CD8-positive, alpha-beta memory T cell (primary cell): ENCODE measurements around the gene GTF3C5. TPM values are rescaled to one million over a fixed set of nuclear protein-coding genes. Genes with fewer than 3 reads are reported as not detected.
"Not testable (repeated sequence)": the region's sequence is repeated elsewhere in the genome, so short reads cannot be mapped to it uniquely, and the experiment has no call there.

Experiments
- CTCF ChIA-PET: fragments of 350-600 bp; sonication (Branson Sonifier 250); formaldehyde crosslinking; loops from one replicate; lab custom pipeline; 2021; ENCODE audit warnings: antibody characterized with exemption; lab: Charles Lee
- POLR2A ChIA-PET: fragments of 350-600 bp; sonication (Branson Sonifier 250); formaldehyde crosslinking; loops from one replicate; lab custom pipeline; 2021; ENCODE audit warnings: antibody characterized with exemption; lab: Charles Lee
- DNase-seq, 5 donors: peaks; one replicate each; pipeline versions ENCODE4 v3.0.0 to v3.0.0-alpha.2; 2020 to 2022; ENCODE audit warnings: mixed read lengths in 1 of 5
- H3K27ac ChIP-seq: one replicate; pipeline ENCODE4 v1.7.0; 2013; ENCODE audit warnings: low read depth, mild to moderate bottlenecking, low read length, moderate library complexity
- H3K27me3 ChIP-seq: 2 replicates; pipeline ENCODE4 v1.7.0; 2013; ENCODE audit warnings: low read length, mild to moderate bottlenecking; ENCODE audit not compliant: insufficient read depth, poor library complexity, severe bottlenecking
- H3K36me3 ChIP-seq: 2 replicates; pipeline ENCODE4 v1.7.0; 2013; ENCODE audit warnings: mild to moderate bottlenecking, low read length, moderate library complexity; ENCODE audit not compliant: insufficient read depth
- H3K4me1 ChIP-seq: 2 replicates; pipeline ENCODE4 v1.7.0; 2013; ENCODE audit warnings: mild to moderate bottlenecking, low read length, moderate library complexity; ENCODE audit not compliant: insufficient read depth
- H3K4me3 ChIP-seq: 2 replicates; pipeline ENCODE4 v1.7.0; 2013; ENCODE audit warnings: mild to moderate bottlenecking, low read length
- H3K9me3 ChIP-seq: 2 replicates; pipeline ENCODE4 v1.7.0; 2013; ENCODE audit warnings: mild to moderate bottlenecking, low read length
- H3K27ac Mint-ChIP-seq, 8 donors: one replicate each; pipeline ENCODE4 v1.8.0; 2020 to 2021; ENCODE audit warnings: mixed read lengths in 8 of 8, mild to moderate bottlenecking in 6 of 8, inconsistent platforms in 3 of 8, moderate library complexity in 3 of 8
- H3K27me3 Mint-ChIP-seq, 2 donors: one replicate each; pipeline ENCODE4 v1.8.0; 2020 to 2021; ENCODE audit warnings: mixed read lengths in 2 of 2, mild to moderate bottlenecking in 1 of 2, moderate library complexity in 1 of 2
- H3K36me3 Mint-ChIP-seq, 3 donors: one replicate each; pipeline ENCODE4 v1.8.0; 2020 to 2021; ENCODE audit warnings: mixed read lengths in 3 of 3, inconsistent platforms in 1 of 3, mild to moderate bottlenecking in 1 of 3
- H3K4me1 Mint-ChIP-seq, 3 donors: one replicate each; pipeline ENCODE4 v1.8.0; 2020 to 2021; ENCODE audit warnings: mixed read lengths in 3 of 3, inconsistent platforms in 1 of 3, mild to moderate bottlenecking in 1 of 3
- H3K4me3 Mint-ChIP-seq, 7 donors: one replicate each; pipeline ENCODE4 v1.8.0; 2020 to 2021; ENCODE audit warnings: mixed read lengths in 7 of 7, mild to moderate bottlenecking in 6 of 7, moderate library complexity in 4 of 7, inconsistent platforms in 2 of 7
- H3K9me3 Mint-ChIP-seq, 5 donors: one replicate each; pipeline ENCODE4 v1.8.0; 2020 to 2022; ENCODE audit warnings: mixed read lengths in 5 of 5, mild to moderate bottlenecking in 3 of 5, moderate library complexity in 2 of 5, inconsistent platforms in 1 of 5
- polyA plus RNA-seq: library from polyadenylated mRNA; unstranded; fragments of 300-500 nt; fragmentation: Illumina TruSeq; gene quantifications from one replicate; pipeline ENCODE4 v1.2.3, GENCODE V29; 2021
- total RNA-seq, 2 experiments: library from RNA; stranded (reverse); gene quantifications; one replicate each; pipeline ENCODE4 v1.2.3, GENCODE V29; 2021

Gene GTF3C5
- total and polyA plus RNA-seq, 3 experiments from 2014 or later: 38.5 to 91.8 (median 87.8) TPM

- Histone ChIP-seq H3K4me1 (peaks cover 38% of the 10 kb centered on the region), H3K27me3 (no peaks in the 10 kb centered on the region), H3K27ac (no peak overlapping the region), H3K9me3 (no peaks in the 10 kb centered on the region), H3K4me3 (no peak overlapping the region), H3K36me3 (peaks cover 5% of the 10 kb centered on the region)
- Mint-ChIP-seq H3K4me1 (peaks cover 20 to 28% (median 23%) of the 10 kb centered on the region in 3 donors), H3K27me3 (no peaks in the 10 kb centered on the region), H3K9me3 (no peaks in the 10 kb centered on the region), H3K36me3 (peaks cover 4 to 53% (median 12%) of the 10 kb centered on the region in 3 donors), H3K4me3 (no peak overlapping the region), H3K27ac (peak overlapping the region in 1 of 8 donors; percentile 45)
- ChIA-PET CTCF (no interaction called here), POLR2A (no interaction called here)
- no peak for DNase-seq
Observed at GRCh38 chr9:133058071-133058470, 27.3 kb downstream of the GTF3C5 start.

- H3K27me3 ChIP-seq: no peaks in the 10 kb centered on the region
- H3K27me3 Mint-ChIP-seq: no peaks in the 10 kb centered on the region
- H3K27ac ChIP-seq: no peak overlapping the region
- ChIA-PET CTCF (no interaction called here), POLR2A (no interaction called here)
- H3K36me3 Mint-ChIP-seq: peaks cover 4 to 48% (median 8%) of the 10 kb centered on the region in 3 donors
- DNase-seq: no peak
- H3K4me1 ChIP-seq: peaks cover 38% of the 10 kb centered on the region
- H3K36me3 ChIP-seq: peaks cover 5% of the 10 kb centered on the region
- no peaks in the 10 kb centered on the region for H3K9me3 ChIP-seq
- peak overlapping the region in 1 of 7 donors; percentile 23 for H3K4me3 Mint-ChIP-seq
- no peaks in the 10 kb centered on the region for H3K9me3 Mint-ChIP-seq
- H3K4me3 ChIP-seq: no peak overlapping the region
- H3K27ac Mint-ChIP-seq: peak overlapping the region in 7 of 8 donors; percentile 37 to 81 (median 56)
- H3K4me1 Mint-ChIP-seq: peaks cover 20 to 28% (median 23%) of the 10 kb centered on the region in 3 donors
Observed at GRCh38 chr9:133058550-133059320, 27.9 kb downstream of the GTF3C5 start.

GRCh38 chr9:133059623-133060022 is 28.8 kb downstream of the GTF3C5 start:
- Histone ChIP-seq H3K27me3 (no peaks in the 10 kb centered on the region), H3K36me3 (peaks cover under 1% of the 10 kb centered on the region), H3K27ac (no peak overlapping the region), H3K9me3 (no peaks in the 10 kb centered on the region), H3K4me3 (no peak overlapping the region), H3K4me1 (peaks cover 38% of the 10 kb centered on the region)
- Mint-ChIP-seq H3K9me3 (no peaks in the 10 kb centered on the region), H3K27me3 (no peaks in the 10 kb centered on the region), H3K4me3 (no peak overlapping the region), H3K27ac (peak overlapping the region in 2 of 8 donors; percentile 11 to 81), H3K4me1 (peaks cover 20 to 28% (median 23%) of the 10 kb centered on the region in 3 donors), H3K36me3 (peaks cover 0 to 39% (median 4%) of the 10 kb centered on the region in 3 donors)
- POLR2A ChIA-PET: no interaction called here
- CTCF ChIA-PET: interaction anchor here (1.2 kb wide), 1 partner anchor 37 kb away, joined by 4 read pairs; no protein-coding TSS in a partner anchor
- no peak for DNase-seq

GRCh38 chr9:133060417-133060841 is 29.6 kb downstream of the GTF3C5 start:
- no peaks in the 10 kb centered on the region for H3K9me3 Mint-ChIP-seq
- Histone ChIP-seq H3K27ac (no peak overlapping the region), H3K27me3 (no peaks in the 10 kb centered on the region), H3K36me3 (no peaks in the 10 kb centered on the region), H3K4me1 (peaks cover 38% of the 10 kb centered on the region), H3K4me3 (no peak overlapping the region), H3K9me3 (no peaks in the 10 kb centered on the region)
- POLR2A ChIA-PET: no interaction called here
- H3K27me3 Mint-ChIP-seq: no peaks in the 10 kb centered on the region
- H3K4me3 Mint-ChIP-seq: no peak overlapping the region
- peak overlapping the region in 2 of 8 donors; percentile 9 to 48 for H3K27ac Mint-ChIP-seq
- CTCF ChIA-PET: interaction anchor here (1.2 kb wide), 1 partner anchor 38 kb away, joined by 4 read pairs; no protein-coding TSS in a partner anchor
- peaks cover 0 to 31% (median 2%) of the 10 kb centered on the region in 3 donors for H3K36me3 Mint-ChIP-seq
- H3K4me1 Mint-ChIP-seq: peaks cover 20 to 28% (median 23%) of the 10 kb centered on the region in 3 donors
- no peak for DNase-seq

- peaks cover 20 to 28% (median 23%) of the 10 kb centered on the region in 3 donors for H3K4me1 Mint-ChIP-seq
Observed at GRCh38 chr9:133061019-133061763, 30.4 kb downstream of the GTF3C5 start.

GRCh38 chr9:133061764-133062145 is 31.0 kb downstream of the GTF3C5 start, which contains the start of gene CEL:
CEL (plus strand) TSS chr9:133061981; CDS start chr9:133062003, 22 bp downstream.
- POLR2A ChIA-PET, DNase-seq, H3K27ac ChIP-seq, H3K9me3 ChIP-seq, H3K36me3 ChIP-seq, H3K4me3 ChIP-seq, H3K9me3 Mint-ChIP-seq, H3K4me3 Mint-ChIP-seq, H3K27me3 Mint-ChIP-seq, H3K27me3 ChIP-seq, CTCF ChIA-PET: not testable (repeated sequence)
- H3K36me3 Mint-ChIP-seq: peaks cover 0 to 19% (median 1%) of the 10 kb centered on the region in 3 donors
- H3K27ac Mint-ChIP-seq: peak within 1 kb of the TSS in 1 of 8 donors; percentile 77
- H3K4me1 Mint-ChIP-seq: peaks cover 20 to 28% (median 23%) of the 10 kb centered on the region in 3 donors
- H3K4me1 ChIP-seq: peaks cover 35% of the 10 kb centered on the region

More at GRCh38 chr9:133061019-133061763, 30.4 kb downstream of the GTF3C5 start:
- peak overlapping the region in 1 of 8 donors; percentile 77 for H3K27ac Mint-ChIP-seq
- CTCF ChIA-PET, H3K4me3 ChIP-seq, H3K9me3 ChIP-seq, H3K36me3 ChIP-seq, H3K27ac ChIP-seq, H3K9me3 Mint-ChIP-seq, H3K27me3 ChIP-seq, H3K27me3 Mint-ChIP-seq, DNase-seq, POLR2A ChIA-PET, H3K4me3 Mint-ChIP-seq: not testable (repeated sequence)
- peaks cover 0 to 25% (median 1%) of the 10 kb centered on the region in 3 donors for H3K36me3 Mint-ChIP-seq
- H3K4me1 ChIP-seq: peaks cover 38% of the 10 kb centered on the region

GRCh38 chr9:133062569-133062968 is 31.8 kb downstream of the GTF3C5 start:
- CTCF ChIA-PET, H3K4me3 Mint-ChIP-seq, H3K9me3 Mint-ChIP-seq, H3K27me3 ChIP-seq, H3K36me3 ChIP-seq, POLR2A ChIA-PET, H3K4me3 ChIP-seq, H3K9me3 ChIP-seq, H3K27me3 Mint-ChIP-seq, H3K27ac ChIP-seq, DNase-seq, H3K27ac Mint-ChIP-seq: not testable (repeated sequence)
- Mint-ChIP-seq H3K36me3 (peaks cover 0 to 13% (median 1%) of the 10 kb centered on the region in 3 donors), H3K4me1 (peaks cover 20 to 27% (median 23%) of the 10 kb centered on the region in 3 donors)
- peaks cover 29% of the 10 kb centered on the region for H3K4me1 ChIP-seq
